ENCODE data around the gene FZD1. TPM values are rescaled to one million over a fixed set of nuclear protein-coding genes. Genes with fewer than 3 reads are reported as not detected.

FZD1 gene
- total RNA-seq, 1 donor from 2014 or later = 5.4 TPM

- no peak overlapping the region for H3K4me3 Mint-ChIP-seq (ENCODE audit: unreplicated experiment)
- H3K4me1 Mint-ChIP-seq (ENCODE audit: low read depth, unreplicated experiment) = no peaks in the 10 kb centered on the region
- no peak for TF ChIP-seq EZH2 (IDR thresholded peaks at IDR 0.05; ENCODE audit: insufficient read depth, low read length)
- TF ChIP-seq, protein P1, sequence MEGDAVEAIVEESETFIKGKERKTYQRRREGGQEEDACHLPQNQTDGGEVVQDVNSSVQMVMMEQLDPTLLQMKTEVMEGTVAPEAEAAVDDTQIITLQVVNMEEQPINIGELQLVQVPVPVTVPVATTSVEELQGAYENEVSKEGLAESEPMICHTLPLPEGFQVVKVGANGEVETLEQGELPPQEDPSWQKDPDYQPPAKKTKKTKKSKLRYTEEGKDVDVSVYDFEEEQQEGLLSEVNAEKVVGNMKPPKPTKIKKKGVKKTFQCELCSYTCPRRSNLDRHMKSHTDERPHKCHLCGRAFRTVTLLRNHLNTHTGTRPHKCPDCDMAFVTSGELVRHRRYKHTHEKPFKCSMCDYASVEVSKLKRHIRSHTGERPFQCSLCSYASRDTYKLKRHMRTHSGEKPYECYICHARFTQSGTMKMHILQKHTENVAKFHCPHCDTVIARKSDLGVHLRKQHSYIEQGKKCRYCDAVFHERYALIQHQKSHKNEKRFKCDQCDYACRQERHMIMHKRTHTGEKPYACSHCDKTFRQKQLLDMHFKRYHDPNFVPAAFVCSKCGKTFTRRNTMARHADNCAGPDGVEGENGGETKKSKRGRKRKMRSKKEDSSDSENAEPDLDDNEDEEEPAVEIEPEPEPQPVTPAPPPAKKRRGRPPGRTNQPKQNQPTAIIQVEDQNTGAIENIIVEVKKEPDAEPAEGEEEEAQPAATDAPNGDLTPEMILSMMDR (IDR thresholded peaks at IDR 0.05; ENCODE audit: insufficient read depth, low read depth, low read length) = no peak
- peaks cover 18% of the 10 kb centered on the region for H3K27me3 Mint-ChIP-seq (ENCODE audit: low read depth, unreplicated experiment)
- H3K79me2 ChIP-seq (ENCODE audit: insufficient read depth, low read length) = no peaks in the 10 kb centered on the region
- H3K9me3 Mint-ChIP-seq (ENCODE audit: unreplicated experiment) = no peaks in the 10 kb centered on the region
- no peak overlapping the region for H3K4me2 ChIP-seq (ENCODE audit: low read length)
- H3K9me3 ChIP-seq (ENCODE audit: insufficient read depth, low read depth, low read length) = no peaks in the 10 kb centered on the region
- H3K9ac ChIP-seq (ENCODE audit: low read length) = no peak overlapping the region
- no peak overlapping the region for H3K27ac ChIP-seq (ENCODE audit: low read depth, low read length)
- no peaks in the 10 kb centered on the region for H3K36me3 ChIP-seq (ENCODE audit: insufficient read depth, low read length)
- no peak for FAIRE-seq
- H3K4me3 ChIP-seq (ENCODE audit: insufficient read depth, low read depth, low read length) = no peak overlapping the region
- no peaks in the 10 kb centered on the region for H4K20me1 ChIP-seq (ENCODE audit: insufficient read depth, low read length)
- no peak overlapping the region for H3K27ac Mint-ChIP-seq (ENCODE audit: unreplicated experiment)
- H3K27me3 ChIP-seq (ENCODE audit: insufficient read depth, low read length) = no peaks in the 10 kb centered on the region
- H3K36me3 Mint-ChIP-seq (ENCODE audit: low read depth, unreplicated experiment) = no peaks in the 10 kb centered on the region
- H2AFZ ChIP-seq (ENCODE audit: low read depth, low read length) = no peak overlapping the region
- no peak for DNase-seq (ENCODE audit: low read depth)
- H3K4me1 ChIP-seq (ENCODE audit: insufficient read depth, low read length) = no peaks in the 10 kb centered on the region
Measured at GRCh38 chr7:91294639-91295220, 30.5 kb downstream of the FZD1 start.

- no peak overlapping the region for H3K4me3 ChIP-seq (ENCODE audit: insufficient read depth, low read depth, low read length)
- H3K27ac ChIP-seq (ENCODE audit: low read depth, low read length) = no peak overlapping the region
- TF ChIP-seq EZH2 (IDR thresholded peaks at IDR 0.05; ENCODE audit: insufficient read depth, low read length) = no peak
- TF ChIP-seq, protein P1 (IDR thresholded peaks at IDR 0.05; ENCODE audit: insufficient read depth, low read depth, low read length) = no peak
- H3K9ac ChIP-seq (ENCODE audit: low read length) = no peak overlapping the region
- no peaks in the 10 kb centered on the region for H3K4me1 Mint-ChIP-seq (ENCODE audit: low read depth, unreplicated experiment)
- DNase-seq (ENCODE audit: low read depth) (no peak), FAIRE-seq (no peak)
- H3K27ac Mint-ChIP-seq (ENCODE audit: unreplicated experiment) = no peak overlapping the region
- no peaks in the 10 kb centered on the region for H3K27me3 ChIP-seq (ENCODE audit: insufficient read depth, low read length)
- no peak overlapping the region for H2AFZ ChIP-seq (ENCODE audit: low read depth, low read length)
- no peaks in the 10 kb centered on the region for H3K79me2 ChIP-seq (ENCODE audit: insufficient read depth, low read length)
- H3K9me3 Mint-ChIP-seq (ENCODE audit: unreplicated experiment) = no peaks in the 10 kb centered on the region
- H3K9me3 ChIP-seq (ENCODE audit: insufficient read depth, low read depth, low read length) = no peaks in the 10 kb centered on the region
- H3K36me3 ChIP-seq (ENCODE audit: insufficient read depth, low read length) = no peaks in the 10 kb centered on the region
- peaks cover 18% of the 10 kb centered on the region for H3K27me3 Mint-ChIP-seq (ENCODE audit: low read depth, unreplicated experiment)
- H4K20me1 ChIP-seq (ENCODE audit: insufficient read depth, low read length) = no peaks in the 10 kb centered on the region
- no peak overlapping the region for H3K4me3 Mint-ChIP-seq (ENCODE audit: unreplicated experiment)
- no peaks in the 10 kb centered on the region for H3K4me1 ChIP-seq (ENCODE audit: insufficient read depth, low read length)
- H3K4me2 ChIP-seq (ENCODE audit: low read length) = no peak overlapping the region
- H3K36me3 Mint-ChIP-seq (ENCODE audit: low read depth, unreplicated experiment) = no peaks in the 10 kb centered on the region
Measured at GRCh38 chr7:91295576-91295975, 31.3 kb downstream of the FZD1 start.

DNA sequence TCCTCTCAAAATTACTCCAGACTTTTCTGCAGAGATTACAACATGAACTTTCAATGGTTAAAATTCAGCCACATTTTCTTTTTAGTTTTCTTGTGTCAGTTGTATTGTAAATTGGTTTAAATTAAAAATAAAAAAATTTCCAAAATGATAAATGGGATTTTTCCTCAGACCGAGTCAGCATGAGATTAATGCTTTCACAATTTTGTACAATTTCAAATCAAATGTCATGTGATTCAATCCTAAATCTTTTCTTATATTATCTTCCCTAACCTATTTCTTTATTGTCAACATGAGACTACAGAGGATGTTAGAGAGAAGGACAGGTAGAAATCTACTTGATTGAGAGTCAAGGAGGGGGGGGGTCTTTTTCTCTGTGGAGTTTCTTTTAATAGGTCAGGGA lies 33.7 kb downstream of the FZD1 start:
- no peaks in the 10 kb centered on the region for H4K20me1 ChIP-seq (ENCODE audit: insufficient read depth, low read length)
- no peak overlapping the region for H3K9ac ChIP-seq (ENCODE audit: low read length)
- no peaks in the 10 kb centered on the region for H3K4me1 Mint-ChIP-seq (ENCODE audit: low read depth, unreplicated experiment)
- no peak overlapping the region for H3K27ac Mint-ChIP-seq (ENCODE audit: unreplicated experiment)
- no peaks in the 10 kb centered on the region for H3K9me3 Mint-ChIP-seq (ENCODE audit: unreplicated experiment)
- no peak overlapping the region for H3K4me3 ChIP-seq (ENCODE audit: insufficient read depth, low read depth, low read length)
- H3K9me3 ChIP-seq (ENCODE audit: insufficient read depth, low read depth, low read length) = no peaks in the 10 kb centered on the region
- H3K4me2 ChIP-seq (ENCODE audit: low read length) = no peak overlapping the region
- H2AFZ ChIP-seq (ENCODE audit: low read depth, low read length) = no peak overlapping the region
- no peak overlapping the region for H3K4me3 Mint-ChIP-seq (ENCODE audit: unreplicated experiment)
- peaks cover 12% of the 10 kb centered on the region for H3K27me3 Mint-ChIP-seq (ENCODE audit: low read depth, unreplicated experiment)
- TF ChIP-seq, protein P1 (IDR thresholded peaks at IDR 0.05; ENCODE audit: insufficient read depth, low read depth, low read length) = no peak
- no peak for TF ChIP-seq EZH2 (IDR thresholded peaks at IDR 0.05; ENCODE audit: insufficient read depth, low read length)
- no peaks in the 10 kb centered on the region for H3K27me3 ChIP-seq (ENCODE audit: insufficient read depth, low read length)
- no peaks in the 10 kb centered on the region for H3K79me2 ChIP-seq (ENCODE audit: insufficient read depth, low read length)
- no peak overlapping the region for H3K27ac ChIP-seq (ENCODE audit: low read depth, low read length)
- H3K4me1 ChIP-seq (ENCODE audit: insufficient read depth, low read length) = no peaks in the 10 kb centered on the region
- DNase-seq (ENCODE audit: low read depth) = no peak
- no peak for FAIRE-seq
- H3K36me3 Mint-ChIP-seq (ENCODE audit: low read depth, unreplicated experiment) = no peaks in the 10 kb centered on the region
- H3K36me3 ChIP-seq (ENCODE audit: insufficient read depth, low read length) = no peaks in the 10 kb centered on the region

Data from astrocyte (in vitro differentiated cells and primary cell).